Fibroblast of skin of back (primary cell): ENCODE measurements around the gene TRAF7.

Experiments
- DNase-seq: peaks from one replicate; pipeline ENCODE4 v3.0.0-alpha.2; 2013

TRAF7 gene

DNA sequence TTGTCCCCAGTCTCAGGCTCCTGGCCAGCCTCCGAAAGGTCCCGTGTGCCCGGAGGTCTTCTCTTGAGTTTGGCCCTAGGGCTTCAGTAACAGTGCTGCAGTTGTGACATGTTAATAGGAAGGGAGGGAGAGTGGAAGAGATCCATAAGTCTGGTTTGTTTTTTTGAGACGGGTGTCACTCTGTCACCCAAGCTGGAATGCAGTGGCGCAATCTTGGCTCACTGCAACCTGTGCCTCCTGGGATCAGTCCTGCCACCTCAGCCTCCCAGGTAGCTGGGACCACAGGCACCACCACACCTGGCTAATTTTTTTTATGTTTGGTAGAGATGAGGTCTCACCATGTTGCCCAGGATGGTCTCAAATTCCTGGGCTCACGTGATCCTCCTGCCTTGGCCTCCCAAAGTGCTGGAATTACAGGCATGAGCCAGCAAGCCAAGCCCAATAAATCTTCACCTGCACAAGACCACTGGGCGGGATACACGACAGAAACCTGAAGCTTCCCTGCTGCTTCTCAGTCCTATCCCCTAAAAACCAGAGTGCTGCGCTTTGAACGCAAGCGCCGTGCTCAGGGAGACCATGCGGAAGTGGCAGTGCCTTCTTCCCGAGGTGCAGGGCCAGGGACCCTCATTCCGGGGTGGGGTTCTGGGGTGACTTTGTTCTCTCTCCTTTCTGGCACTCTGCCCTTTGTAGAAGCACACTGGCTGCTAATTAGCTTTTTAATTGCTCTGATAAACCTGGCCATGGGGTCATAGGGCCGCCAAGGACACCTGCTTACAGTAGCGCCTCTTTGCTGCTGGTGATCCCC, 10.9 kb downstream of the TRAF7 start:
- DNase-seq, result no peak

GRCh38 chr16:2167068-2167638, 11.6 kb downstream of the TRAF7 start:
- no peak for DNase-seq

GRCh38 chr16:2170080-2170479, 14.5 kb downstream of the TRAF7 start:
- no peak for DNase-seq

- DNase-seq, result no peak
Observed at GRCh38 chr16:2170587-2171435, 15.2 kb downstream of the TRAF7 start.

GRCh38 chr16:2171601-2172178, 16.1 kb downstream of the TRAF7 start:
- no peak for DNase-seq

DNA sequence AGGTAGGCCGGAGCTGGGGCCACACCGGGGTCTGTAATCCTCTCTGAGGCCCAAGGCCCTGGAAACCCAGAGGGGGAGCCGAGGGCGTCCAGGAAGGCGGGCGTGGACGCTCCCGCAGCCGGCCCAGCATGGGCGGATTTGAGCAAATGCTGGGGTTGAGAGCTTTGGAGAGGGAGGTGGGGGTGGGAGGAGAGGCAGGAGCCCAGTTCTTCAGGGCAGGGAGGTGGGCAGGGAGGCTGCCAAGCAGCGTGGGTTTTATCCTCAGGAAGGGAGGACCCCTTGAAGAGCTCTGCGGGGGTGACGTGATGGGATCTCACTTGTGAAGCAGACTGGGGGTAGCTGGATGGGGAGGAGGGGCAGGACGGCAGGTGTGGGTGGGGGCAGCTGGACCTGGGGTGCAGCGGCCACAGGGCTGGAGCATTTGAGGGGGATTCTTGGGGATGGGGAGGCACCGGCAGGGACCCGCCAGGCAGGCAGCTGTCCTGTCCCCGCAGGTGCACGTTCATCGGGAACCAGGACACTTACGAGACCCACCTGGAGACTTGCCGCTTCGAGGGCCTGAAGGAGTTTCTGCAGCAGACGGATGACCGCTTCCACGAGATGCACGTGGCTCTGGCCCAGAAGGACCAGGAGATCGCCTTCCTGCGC, 17.2 kb downstream of the TRAF7 start:
- no peak for DNase-seq

DNA sequence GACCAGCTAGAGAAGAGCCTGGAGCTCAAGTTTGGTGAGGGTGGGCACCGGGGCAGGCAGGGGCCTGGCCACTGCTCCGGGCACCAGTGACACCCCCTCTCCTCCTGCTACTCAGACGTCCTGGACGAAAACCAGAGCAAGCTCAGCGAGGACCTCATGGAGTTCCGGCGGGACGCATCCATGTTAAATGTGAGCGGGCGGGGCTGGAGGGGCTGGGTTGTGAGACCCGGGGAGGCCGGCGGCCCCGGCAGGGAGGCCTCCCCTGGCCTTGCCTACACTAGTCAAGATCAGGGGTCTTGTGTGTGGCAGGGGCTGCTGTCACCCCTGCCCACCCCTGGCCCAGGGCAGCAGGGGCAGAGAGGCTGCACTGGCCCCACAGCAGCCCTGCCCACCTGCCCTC, 17.8 kb downstream of the TRAF7 start:
- no peak for DNase-seq

GRCh38 chr16:2173916-2174315, 18.3 kb downstream of the TRAF7 start:
- DNase-seq, result no peak

DNA sequence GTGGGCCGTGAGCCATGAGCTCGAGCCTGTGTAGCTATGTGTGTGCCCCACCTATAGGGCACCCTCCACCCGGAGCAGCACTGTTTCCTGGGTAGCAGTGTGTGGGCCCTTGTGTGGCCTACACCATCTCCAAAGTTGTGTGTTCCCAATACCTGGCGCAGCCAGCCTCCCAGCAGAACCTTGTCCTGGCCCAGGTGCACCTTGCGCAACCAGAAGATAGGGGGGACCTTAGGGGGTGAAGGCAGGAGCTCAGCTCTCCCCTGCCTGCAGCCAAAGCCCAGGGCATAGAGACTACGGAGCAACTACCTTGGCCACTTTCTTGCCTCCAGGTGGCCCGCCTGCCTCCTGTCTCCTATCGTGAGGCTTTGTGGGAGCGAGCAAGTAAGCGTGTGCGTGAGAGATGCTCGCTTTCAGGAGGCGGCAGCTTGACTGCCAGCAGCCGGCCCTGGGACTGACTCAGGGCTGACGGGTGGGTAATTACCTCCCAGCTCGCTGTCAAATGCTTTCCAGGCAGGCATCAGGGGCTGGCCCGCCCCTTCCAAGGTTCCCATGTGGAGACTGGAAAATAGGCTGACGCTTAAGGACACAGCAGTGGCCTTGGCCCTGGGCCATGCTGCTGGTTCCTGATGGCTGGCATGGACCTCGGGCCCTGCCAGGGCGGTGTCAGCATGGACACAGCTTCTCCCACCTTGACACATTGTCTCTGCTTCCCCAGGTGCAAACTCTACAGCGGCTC, 19.0 kb downstream of the TRAF7 start:
- DNase-seq, result no peak

DNA sequence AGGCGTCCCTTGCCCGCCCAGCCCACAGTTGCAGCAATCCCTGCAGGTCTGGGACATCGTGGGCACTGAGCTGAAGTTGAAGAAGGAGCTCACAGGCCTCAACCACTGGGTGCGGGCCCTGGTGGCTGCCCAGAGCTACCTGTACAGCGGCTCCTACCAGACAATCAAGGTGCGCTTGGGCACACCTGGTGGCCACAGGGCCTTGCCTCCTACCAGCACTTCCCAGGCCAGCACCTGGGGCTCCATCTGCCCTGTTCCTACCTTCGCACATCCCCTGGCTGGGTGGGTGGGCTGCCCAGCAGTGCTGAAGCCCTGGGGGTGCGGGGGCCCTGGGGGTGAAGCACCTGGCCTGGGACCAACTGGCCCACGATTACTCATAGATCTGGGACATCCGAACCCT, 19.9 kb downstream of the TRAF7 start:
- DNase-seq, result no peak

DNA sequence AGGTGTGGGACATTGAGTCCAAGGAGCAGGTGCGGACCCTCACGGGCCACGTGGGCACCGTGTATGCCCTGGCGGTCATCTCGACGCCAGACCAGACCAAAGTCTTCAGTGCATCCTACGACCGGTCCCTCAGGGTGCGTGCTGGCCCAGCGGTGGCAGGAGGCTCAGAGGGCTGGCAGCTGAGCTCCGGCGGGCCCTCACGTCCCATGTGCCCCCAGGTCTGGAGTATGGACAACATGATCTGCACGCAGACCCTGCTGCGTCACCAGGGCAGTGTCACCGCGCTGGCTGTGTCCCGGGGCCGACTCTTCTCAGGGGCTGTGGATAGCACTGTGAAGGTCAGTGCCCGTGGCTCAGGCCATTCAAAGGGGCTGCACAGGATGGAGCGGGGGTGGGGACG, 20.5 kb downstream of the TRAF7 start:
- DNase-seq, result no peak

GRCh38 chr16:2177101-2177500, 21.5 kb downstream of the TRAF7 start:
- DNase-seq, result no peak

- no peak for DNase-seq
Observed at GRCh38 chr16:2177561-2177960, 22.0 kb downstream of the TRAF7 start.

GRCh38 chr16:2178321-2179106, 22.9 kb downstream of the TRAF7 start:
- DNase-seq, result peak; percentile 46

DNA sequence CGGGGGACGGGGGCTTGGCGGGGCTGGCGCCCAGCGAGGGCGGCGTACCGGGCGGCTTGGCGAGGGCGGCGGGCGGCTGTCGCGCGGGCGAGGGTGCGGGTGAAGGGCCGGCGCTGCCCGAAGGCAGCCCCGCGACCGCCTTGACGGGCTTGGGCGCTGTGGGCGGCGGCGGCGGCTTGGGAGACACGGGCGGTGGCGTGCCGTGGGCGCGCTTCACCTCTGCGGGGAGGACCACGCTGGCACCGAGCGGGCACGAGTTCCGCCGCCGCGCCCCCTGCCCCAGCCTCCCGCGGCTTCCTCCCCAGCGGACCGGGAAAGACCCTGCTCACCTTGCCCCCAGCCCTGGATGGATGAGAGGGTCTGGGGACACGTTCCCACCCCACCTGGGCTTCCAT, 23.5 kb downstream of the TRAF7 start:
- DNase-seq, result no peak

GRCh38 chr16:2179576-2179975, 24.0 kb downstream of the TRAF7 start:
- no peak for DNase-seq

DNA sequence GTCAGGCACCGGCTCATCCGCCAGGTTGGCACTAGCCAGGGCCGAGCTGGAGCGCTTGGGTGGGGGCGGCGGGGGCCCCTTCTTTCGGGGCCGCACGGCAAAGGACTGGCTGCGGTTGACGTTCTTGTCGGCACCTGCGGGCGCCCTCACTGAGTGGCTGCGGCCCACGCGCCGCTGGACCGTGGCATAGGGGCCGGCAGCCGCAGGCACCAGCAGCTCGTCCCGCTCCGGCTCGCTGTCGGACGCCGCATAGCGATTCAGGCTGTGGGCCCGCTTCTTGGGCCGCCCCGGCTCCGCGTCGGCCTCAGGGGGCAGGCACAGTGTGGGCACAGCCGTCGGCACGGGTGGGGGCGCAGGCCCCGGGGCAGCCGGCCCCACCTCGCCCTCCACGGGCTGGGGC, 24.9 kb downstream of the TRAF7 start:
- no peak for DNase-seq

DNA sequence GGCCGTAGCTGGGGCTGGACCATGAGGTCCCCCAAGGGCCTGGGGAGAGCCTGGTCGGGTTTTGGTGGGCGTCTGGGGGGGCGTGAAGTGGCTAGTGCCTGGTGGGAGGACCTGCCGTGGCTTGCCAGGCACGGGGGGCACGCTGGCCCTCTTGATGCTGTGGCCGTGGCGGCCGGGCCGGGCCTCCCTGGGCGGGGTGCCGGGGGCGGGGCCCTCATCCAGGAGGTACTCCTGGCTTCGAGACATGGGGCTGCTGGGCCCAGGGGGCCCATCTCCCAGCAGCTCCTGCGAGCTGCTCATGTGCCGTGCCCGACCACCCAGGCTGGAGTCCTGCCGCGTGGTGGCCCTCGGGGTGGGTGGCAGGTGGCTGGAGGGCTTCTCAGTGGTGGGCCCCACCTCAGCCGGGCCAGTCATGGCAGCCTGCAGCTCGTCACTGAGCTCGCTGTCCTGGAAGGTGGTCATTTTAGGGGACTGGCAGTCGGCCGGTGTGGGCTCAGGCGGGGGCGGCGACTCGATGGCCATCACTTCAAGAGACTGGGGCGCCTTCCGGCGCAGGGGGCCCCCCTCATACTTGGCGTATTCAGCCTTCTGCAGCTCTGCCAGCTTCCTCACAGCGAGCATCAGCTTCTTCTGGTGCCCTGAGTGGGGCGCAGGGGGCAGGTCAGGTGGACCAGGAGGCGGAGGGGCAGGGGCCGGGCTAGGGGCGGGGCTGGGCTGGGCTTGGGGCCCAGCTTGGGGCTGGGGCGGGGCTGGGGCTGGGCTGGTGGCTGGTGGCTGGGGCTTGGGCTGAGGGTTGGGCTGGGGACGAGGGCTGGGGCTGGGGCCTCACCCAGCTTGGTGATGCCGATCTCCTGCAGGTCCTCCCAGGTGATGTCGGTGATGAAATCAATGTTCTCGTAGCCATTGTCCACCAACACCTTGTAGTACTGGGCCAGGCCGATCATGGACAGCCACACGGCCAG, 25.7 kb downstream of the TRAF7 start:
- DNase-seq, result no peak

- no peak for DNase-seq
Observed at GRCh38 chr16:2181952-2182351, 26.4 kb downstream of the TRAF7 start.

DNA sequence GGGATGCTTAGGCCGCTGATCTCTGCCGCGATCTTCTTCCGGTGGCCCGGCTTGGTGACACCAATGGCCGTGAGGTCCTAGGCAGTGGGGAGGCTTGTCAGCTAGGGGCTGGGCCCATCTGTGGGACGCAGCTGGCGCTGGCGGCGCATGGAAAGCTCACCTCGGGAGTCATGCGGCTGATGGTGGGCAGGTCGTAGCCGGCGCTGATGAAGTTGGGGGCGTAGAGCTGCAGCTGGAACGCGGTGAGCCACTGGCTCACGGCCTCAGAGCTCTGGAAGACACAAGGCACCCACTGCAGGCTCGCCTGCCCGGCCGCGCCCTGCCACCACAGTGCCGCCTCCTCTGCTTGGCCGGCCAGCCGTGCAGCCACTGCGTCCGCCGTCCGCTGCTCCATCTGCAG, 28.1 kb downstream of the TRAF7 start:
- DNase-seq, result no peak
